ENCODE results near the gene ZNF276. TPM values are rescaled to one million over a fixed set of nuclear protein-coding genes. Genes with fewer than 3 reads are reported as not detected.

ZNF276 gene
- total RNA-seq, 1 experiment from 2014 or later, result 21.8 TPM

GRCh38 chr16:89732142-89732917, 11.0 kb downstream of the ZNF276 start:
- Histone ChIP-seq H3K79me2 (ENCODE audit: low read length) (peaks cover 4% of the 10 kb centered on the region), H3K9me2 (replicated peaks; ENCODE audit: insufficient read depth, low read length) (no peaks in the 10 kb centered on the region), H3K9me3 (ENCODE audit: low read length) (no peaks in the 10 kb centered on the region), H4K20me1 (ENCODE audit: insufficient read depth, low read depth, low read length) (no peaks in the 10 kb centered on the region), H3K4me2 (ENCODE audit: low read depth, low read length, poor library complexity, severe bottlenecking) (no peak overlapping the region), H2AFZ (ENCODE audit: low read length) (no peak overlapping the region), H3K36me3 (ENCODE audit: insufficient read depth, low read length) (peaks cover 28% of the 10 kb centered on the region), H3K27me3 (ENCODE audit: low read length) (no peaks in the 10 kb centered on the region), H3K27ac (ENCODE audit: low read length) (no peak overlapping the region), H3K9ac (ENCODE audit: low read length) (no peak overlapping the region), H3K4me1 (ENCODE audit: low read length) (no peaks in the 10 kb centered on the region), H3K4me3 (ENCODE audit: low read length) (no peak overlapping the region)
- DNase-seq, result no peak

- no peaks in the 10 kb centered on the region for H4K20me1 ChIP-seq (ENCODE audit: insufficient read depth, low read depth, low read length)
- H3K36me3 ChIP-seq (ENCODE audit: insufficient read depth, low read length), result peaks cover 25% of the 10 kb centered on the region
- no peaks in the 10 kb centered on the region for H3K9me2 ChIP-seq (replicated peaks; ENCODE audit: insufficient read depth, low read length)
- H3K9me3 ChIP-seq (ENCODE audit: low read length), result no peaks in the 10 kb centered on the region
- no peak overlapping the region for H3K27ac ChIP-seq (ENCODE audit: low read length)
- no peaks in the 10 kb centered on the region for H3K4me1 ChIP-seq (ENCODE audit: low read length)
- DNase-seq, result no peak
- no peak overlapping the region for H3K4me2 ChIP-seq (ENCODE audit: low read depth, low read length, poor library complexity, severe bottlenecking)
- no peaks in the 10 kb centered on the region for H3K27me3 ChIP-seq (ENCODE audit: low read length)
- no peak overlapping the region for H2AFZ ChIP-seq (ENCODE audit: low read length)
- H3K9ac ChIP-seq (ENCODE audit: low read length), result no peak overlapping the region
- H3K79me2 ChIP-seq (ENCODE audit: low read length), result peaks cover 4% of the 10 kb centered on the region
- no peak overlapping the region for H3K4me3 ChIP-seq (ENCODE audit: low read length)
These were observed 11.5 kb downstream of the ZNF276 start for GRCh38 chr16:89732918-89733242.

- Histone ChIP-seq H3K9ac (ENCODE audit: low read length) (no peak overlapping the region), H3K4me3 (ENCODE audit: low read length) (no peak overlapping the region), H3K27me3 (ENCODE audit: low read length) (no peaks in the 10 kb centered on the region), H3K79me2 (ENCODE audit: low read length) (peaks cover 4% of the 10 kb centered on the region), H2AFZ (ENCODE audit: low read length) (no peak overlapping the region), H4K20me1 (ENCODE audit: insufficient read depth, low read depth, low read length) (no peaks in the 10 kb centered on the region), H3K4me2 (ENCODE audit: low read depth, low read length, poor library complexity, severe bottlenecking) (no peak overlapping the region), H3K9me3 (ENCODE audit: low read length) (no peaks in the 10 kb centered on the region), H3K4me1 (ENCODE audit: low read length) (no peaks in the 10 kb centered on the region), H3K27ac (ENCODE audit: low read length) (no peak overlapping the region), H3K36me3 (ENCODE audit: insufficient read depth, low read length) (peaks cover 30% of the 10 kb centered on the region), H3K9me2 (replicated peaks; ENCODE audit: insufficient read depth, low read length) (no peaks in the 10 kb centered on the region)
- DNase-seq, result no peak
These were observed 12.0 kb downstream of the ZNF276 start for GRCh38 chr16:89733322-89733721.

DNA sequence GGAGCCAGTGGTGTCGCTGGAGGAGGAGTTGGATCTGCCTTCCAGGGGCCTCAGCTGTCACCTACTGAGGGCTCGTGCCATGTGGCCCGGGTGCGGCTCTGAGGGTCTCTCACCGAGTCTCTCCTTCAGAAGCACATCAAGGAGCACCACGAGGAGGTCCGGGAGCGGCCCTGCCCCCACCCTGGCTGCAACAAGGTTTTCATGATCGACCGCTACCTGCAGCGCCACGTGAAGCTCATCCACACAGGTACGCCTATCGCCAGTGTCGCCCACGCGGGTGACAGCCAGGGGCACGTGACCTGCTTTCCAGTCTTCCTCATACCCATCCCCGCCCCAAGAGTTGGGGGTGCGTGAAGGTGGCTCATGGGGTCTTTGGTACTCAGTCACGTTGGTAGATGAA, 12.5 kb downstream of the ZNF276 start:
- no peak for DNase-seq
- Histone ChIP-seq H3K9ac (ENCODE audit: low read length) (no peak overlapping the region), H3K4me1 (ENCODE audit: low read length) (no peaks in the 10 kb centered on the region), H3K79me2 (ENCODE audit: low read length) (peaks cover 4% of the 10 kb centered on the region), H3K4me2 (ENCODE audit: low read depth, low read length, poor library complexity, severe bottlenecking) (no peak overlapping the region), H3K9me2 (replicated peaks; ENCODE audit: insufficient read depth, low read length) (no peaks in the 10 kb centered on the region), H3K27ac (ENCODE audit: low read length) (no peak overlapping the region), H3K4me3 (ENCODE audit: low read length) (no peak overlapping the region), H4K20me1 (ENCODE audit: insufficient read depth, low read depth, low read length) (no peaks in the 10 kb centered on the region), H3K27me3 (ENCODE audit: low read length) (no peaks in the 10 kb centered on the region), H3K36me3 (ENCODE audit: insufficient read depth, low read length) (peaks cover 34% of the 10 kb centered on the region), H3K9me3 (ENCODE audit: low read length) (no peaks in the 10 kb centered on the region), H2AFZ (ENCODE audit: low read length) (no peak overlapping the region)

- H3K36me3 ChIP-seq (ENCODE audit: insufficient read depth, low read length), result peaks cover 54% of the 10 kb centered on the region
- H4K20me1 ChIP-seq (ENCODE audit: insufficient read depth, low read depth, low read length), result no peaks in the 10 kb centered on the region
- no peak overlapping the region for H2AFZ ChIP-seq (ENCODE audit: low read length)
- H3K9ac ChIP-seq (ENCODE audit: low read length), result no peak overlapping the region
- no peaks in the 10 kb centered on the region for H3K9me3 ChIP-seq (ENCODE audit: low read length)
- peaks cover 4% of the 10 kb centered on the region for H3K79me2 ChIP-seq (ENCODE audit: low read length)
- H3K9me2 ChIP-seq (replicated peaks; ENCODE audit: insufficient read depth, low read length), result no peaks in the 10 kb centered on the region
- H3K4me3 ChIP-seq (ENCODE audit: low read length), result no peak overlapping the region
- H3K4me1 ChIP-seq (ENCODE audit: low read length), result no peaks in the 10 kb centered on the region
- H3K27ac ChIP-seq (ENCODE audit: low read length), result no peak overlapping the region
- H3K27me3 ChIP-seq (ENCODE audit: low read length), result no peaks in the 10 kb centered on the region
- no peak overlapping the region for H3K4me2 ChIP-seq (ENCODE audit: low read depth, low read length, poor library complexity, severe bottlenecking)
- no peak for DNase-seq
These were observed 15.2 kb downstream of the ZNF276 start for GRCh38 chr16:89736554-89736953.

DNA sequence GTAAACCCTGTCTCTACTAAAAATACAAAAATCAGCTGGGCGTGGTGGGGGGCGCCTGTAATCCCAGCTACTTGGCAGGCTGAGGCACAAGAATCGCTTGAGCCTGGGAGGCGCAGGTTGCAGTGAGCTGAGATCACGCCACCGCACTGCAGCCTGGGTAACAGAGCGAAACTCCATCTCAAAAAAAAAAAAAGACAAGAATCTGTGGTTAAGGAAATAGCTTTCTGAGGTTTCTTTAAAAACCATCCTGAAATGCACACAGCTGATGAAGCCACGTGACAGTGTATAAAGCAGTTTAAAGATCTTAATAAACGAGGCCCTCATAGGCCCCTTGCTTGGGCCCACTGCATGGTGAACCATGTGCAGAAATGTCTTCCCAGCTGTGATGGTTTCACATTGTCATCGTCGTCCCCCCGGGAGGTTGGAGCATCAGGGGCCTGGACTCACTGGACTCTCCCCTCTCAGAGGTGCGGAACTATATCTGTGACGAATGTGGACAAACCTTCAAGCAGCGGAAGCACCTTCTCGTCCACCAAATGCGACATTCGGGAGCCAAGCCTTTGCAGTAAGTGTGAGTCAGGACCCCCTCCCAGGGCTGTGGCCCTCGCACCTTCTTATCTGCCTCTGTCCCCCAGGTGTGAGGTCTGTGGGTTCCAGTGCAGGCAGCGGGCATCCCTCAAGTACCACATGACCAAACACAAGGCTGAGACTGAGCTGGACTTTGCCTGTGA, 16.2 kb downstream of the ZNF276 start:
- Histone ChIP-seq H3K4me1 (ENCODE audit: low read length) (no peaks in the 10 kb centered on the region), H4K20me1 (ENCODE audit: insufficient read depth, low read depth, low read length) (no peaks in the 10 kb centered on the region)
- DNase-seq, result peak; percentile 42

DNA sequence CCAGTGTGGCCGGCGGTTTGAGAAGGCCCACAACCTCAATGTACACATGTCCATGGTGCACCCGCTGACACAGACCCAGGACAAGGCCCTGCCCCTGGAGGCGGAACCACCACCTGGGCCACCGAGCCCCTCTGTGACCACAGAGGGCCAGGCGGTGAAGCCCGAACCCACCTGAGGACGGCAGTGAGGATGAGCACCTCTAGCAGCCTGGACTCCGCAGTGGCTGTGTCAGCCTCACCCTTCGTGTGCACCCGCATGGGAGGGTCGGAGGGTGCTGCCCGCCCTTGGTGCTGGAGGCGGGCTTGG, 16.7 kb downstream of the ZNF276 start:
- Histone ChIP-seq H3K27ac (ENCODE audit: low read length) (no peak overlapping the region), H2AFZ (ENCODE audit: low read length) (no peak overlapping the region), H4K20me1 (ENCODE audit: insufficient read depth, low read depth, low read length) (no peaks in the 10 kb centered on the region), H3K4me3 (ENCODE audit: low read length) (no peak overlapping the region), H3K4me2 (ENCODE audit: low read depth, low read length, poor library complexity, severe bottlenecking) (no peak overlapping the region), H3K79me2 (ENCODE audit: low read length) (peaks cover 4% of the 10 kb centered on the region), H3K9me3 (ENCODE audit: low read length) (no peaks in the 10 kb centered on the region), H3K27me3 (ENCODE audit: low read length) (no peaks in the 10 kb centered on the region), H3K9me2 (replicated peaks; ENCODE audit: insufficient read depth, low read length) (no peaks in the 10 kb centered on the region), H3K4me1 (ENCODE audit: low read length) (no peaks in the 10 kb centered on the region), H3K36me3 (ENCODE audit: insufficient read depth, low read length) (peaks cover 56% of the 10 kb centered on the region), H3K9ac (ENCODE audit: low read length) (no peak overlapping the region)
- DNase-seq, result peak; percentile 38

More for the DNA sequence above, 16.2 kb downstream of the ZNF276 start:
- H3K79me2 ChIP-seq (ENCODE audit: low read length), result peaks cover 4% of the 10 kb centered on the region
- no peak overlapping the region for H3K4me2 ChIP-seq (ENCODE audit: low read depth, low read length, poor library complexity, severe bottlenecking)
- no peaks in the 10 kb centered on the region for H3K9me3 ChIP-seq (ENCODE audit: low read length)
- no peak overlapping the region for H3K27ac ChIP-seq (ENCODE audit: low read length)
- no peak overlapping the region for H3K4me3 ChIP-seq (ENCODE audit: low read length)
- H3K9ac ChIP-seq (ENCODE audit: low read length), result no peak overlapping the region
- H3K36me3 ChIP-seq (ENCODE audit: insufficient read depth, low read length), result peaks cover 56% of the 10 kb centered on the region
- H2AFZ ChIP-seq (ENCODE audit: low read length), result no peak overlapping the region
- no peaks in the 10 kb centered on the region for H3K9me2 ChIP-seq (replicated peaks; ENCODE audit: insufficient read depth, low read length)
- H3K27me3 ChIP-seq (ENCODE audit: low read length), result no peaks in the 10 kb centered on the region

- no peaks in the 10 kb centered on the region for H3K4me1 ChIP-seq (ENCODE audit: low read length)
- H3K9me2 ChIP-seq (replicated peaks; ENCODE audit: insufficient read depth, low read length), result no peaks in the 10 kb centered on the region
- no peak overlapping the region for H2AFZ ChIP-seq (ENCODE audit: low read length)
- no peak overlapping the region for H3K9ac ChIP-seq (ENCODE audit: low read length)
- H3K9me3 ChIP-seq (ENCODE audit: low read length), result no peaks in the 10 kb centered on the region
- peaks cover 4% of the 10 kb centered on the region for H3K79me2 ChIP-seq (ENCODE audit: low read length)
- DNase-seq, result peak; percentile 39
- H3K36me3 ChIP-seq (ENCODE audit: insufficient read depth, low read length), result peaks cover 51% of the 10 kb centered on the region
- no peaks in the 10 kb centered on the region for H4K20me1 ChIP-seq (ENCODE audit: insufficient read depth, low read depth, low read length)
- no peak overlapping the region for H3K27ac ChIP-seq (ENCODE audit: low read length)
- H3K4me2 ChIP-seq (ENCODE audit: low read depth, low read length, poor library complexity, severe bottlenecking), result no peak overlapping the region
- H3K4me3 ChIP-seq (ENCODE audit: low read length), result no peak overlapping the region
- no peaks in the 10 kb centered on the region for H3K27me3 ChIP-seq (ENCODE audit: low read length)
These were observed 17.4 kb downstream of the ZNF276 start for GRCh38 chr16:89738538-89739317.

Data from Karpas-422 (cell line).